Liver (tissue), 9 donors: ENCODE measurements around the gene GNG4. TPM values are rescaled to one million over a fixed set of nuclear protein-coding genes. Genes with fewer than 3 reads are reported as not detected.

Source experiments
- DNase-seq: peaks from one replicate; pipeline ENCODE4 v3.0.0-alpha.2; 2017; ENCODE audit warnings: low spot score
- H3K27ac ChIP-seq, 2 donors: one replicate each; pipeline ENCODE4 v1.7.0; 2013; ENCODE audit warnings: inconsistent platforms in 2 of 2, low read length in 2 of 2, control low read depth in 1 of 2, low read depth in 1 of 2, mild to moderate bottlenecking in 1 of 2
- H3K27me3 ChIP-seq, 4 donors: one replicate each; pipeline versions ENCODE4 v1.6.1 to v1.7.0; 2013; ENCODE audit warnings: low read length in 3 of 4, inconsistent platforms in 1 of 4, mild to moderate bottlenecking in 1 of 4, moderate library complexity in 1 of 4; ENCODE audit not compliant: control insufficient read depth in 4 of 4, insufficient read depth in 4 of 4
- H3K36me3 ChIP-seq, 4 donors: one replicate each; pipeline versions ENCODE4 v1.6.1 to v1.7.0; 2013; ENCODE audit warnings: low read length in 3 of 4, mild to moderate bottlenecking in 3 of 4, low read depth in 1 of 4, moderate library complexity in 1 of 4; ENCODE audit not compliant: control insufficient read depth in 4 of 4, insufficient read depth in 3 of 4
- H3K4me1 ChIP-seq, 4 donors: one replicate each; pipeline versions ENCODE4 v1.6.1 to v1.7.0; 2013; ENCODE audit warnings: low read length in 3 of 4, mild to moderate bottlenecking in 3 of 4, moderate library complexity in 1 of 4; ENCODE audit not compliant: control insufficient read depth in 4 of 4, insufficient read depth in 4 of 4
- H3K4me3 ChIP-seq, 3 donors: one replicate each; pipeline versions ENCODE4 v1.6.1 to v1.7.0; 2013; ENCODE audit warnings: low read length in 3 of 3, control low read depth in 1 of 3, low read depth in 1 of 3, mild to moderate bottlenecking in 1 of 3
- H3K9ac ChIP-seq, 2 donors: one replicate each; pipeline ENCODE4 v1.7.0; 2013; ENCODE audit warnings: low read length in 2 of 2, mild to moderate bottlenecking in 2 of 2, moderate library complexity in 2 of 2, control low read depth in 1 of 2, low read depth in 1 of 2
- H3K9me3 ChIP-seq, 4 donors: one replicate each; pipeline versions ENCODE4 v1.6.1 to v1.7.0; 2013; ENCODE audit warnings: low read length in 3 of 4; ENCODE audit not compliant: control insufficient read depth in 4 of 4
- EGR1 ChIP-seq, 2 donors: IDR thresholded peaks; 2 replicates each; pipeline ENCODE4 v1.6.1; 2016 to 2018; ENCODE audit warnings: antibody characterized with exemption in 2 of 2, low read depth in 2 of 2
- FOXA1 ChIP-seq: IDR thresholded peaks from 2 replicates; pipeline ENCODE4 v1.6.1; 2016; ENCODE audit warnings: antibody characterized with exemption
- FOXA2 ChIP-seq: IDR thresholded peaks from 2 replicates; pipeline ENCODE4 v1.6.1; 2016; ENCODE audit warnings: antibody characterized with exemption
- GABPA ChIP-seq, 2 donors: IDR thresholded peaks in 1 of 2; conservative IDR thresholded peaks in 1 of 2; 2 replicates each; pipeline ENCODE4 v1.6.1; 2016; ENCODE audit warnings: antibody characterized with exemption in 2 of 2, mild to moderate bottlenecking in 1 of 2, moderate library complexity in 1 of 2
- HNF4A ChIP-seq, 2 donors: conservative IDR thresholded peaks; 2 replicates each; pipeline ENCODE4 v1.6.1; 2016; ENCODE audit warnings: antibody characterized with exemption in 2 of 2, mild to moderate bottlenecking in 2 of 2
- HNF4G ChIP-seq: IDR thresholded peaks from 2 replicates; pipeline ENCODE4 v1.6.1; 2016; ENCODE audit warnings: antibody characterized with exemption
- JUND ChIP-seq, 2 donors: IDR thresholded peaks; 2 replicates each; pipeline ENCODE4 v1.6.1; 2016; ENCODE audit warnings: antibody characterized with exemption in 2 of 2
- NR2F2 ChIP-seq: IDR thresholded peaks from 2 replicates; pipeline ENCODE4 v1.6.1; 2016; ENCODE audit warnings: antibody characterized with exemption
- RAD21 ChIP-seq, 2 donors: IDR thresholded peaks; 2 replicates each; pipeline ENCODE4 v1.6.1; 2016; ENCODE audit warnings: antibody characterized with exemption in 2 of 2, mild to moderate bottlenecking in 2 of 2
- RXRA ChIP-seq, 2 donors: IDR thresholded peaks; 2 replicates each; pipeline ENCODE4 v1.6.1; 2017 to 2018; ENCODE audit warnings: antibody characterized with exemption in 2 of 2, mild to moderate bottlenecking in 1 of 2
- SP1 ChIP-seq: IDR thresholded peaks from 2 replicates; pipeline ENCODE4 v1.6.1; 2018; ENCODE audit warnings: antibody characterized with exemption, mild to moderate bottlenecking
- TAF1 ChIP-seq: conservative IDR thresholded peaks from 2 replicates; pipeline ENCODE4 v1.6.1; 2016; ENCODE audit warnings: antibody characterized with exemption, mild to moderate bottlenecking
- YY1 ChIP-seq: IDR thresholded peaks from 2 replicates; pipeline ENCODE4 v1.6.1; 2016; ENCODE audit warnings: antibody characterized with exemption, mild to moderate bottlenecking
- WGBS: extraction: QIAGEN DNeasy Blood & Tissue Kit; methylation state at CpG from one replicate; pipeline ENCODE4 v1.1.7; 2013; 5-methylcytosine and 5-hydroxymethylcytosine counted together
- polyA plus RNA-seq, 2 donors: library from polyadenylated mRNA; stranded (reverse) in 1 of 2; unstranded in 1 of 2; fragments of 200-250 nt in 1 of 2; fragments of >200 nt in 1 of 2; fragmentation: Nextera tagmentation in 1 of 2; extraction: Ambion mirVana in 1 of 2; gene quantifications; one replicate each; pipeline versions ENCODE4 v1.2.1 to v1.2.3, GENCODE V29; 2013 to 2015
- total RNA-seq, 2 donors: library from RNA; depleted of rRNA; stranded (reverse); fragments of >200 nt; gene quantifications; one replicate each; pipeline ENCODE4 v1.2.3, GENCODE V29; 2014
- TF ChIP-seq, protein P1 (sequence below): IDR thresholded peaks from 2 replicates; pipeline ENCODE4 v1.6.1; 2016; ENCODE audit warnings: antibody characterized with exemption, mild to moderate bottlenecking
- TF ChIP-seq, protein P2 (sequence below): IDR thresholded peaks from 2 replicates; pipeline ENCODE4 v1.6.1; 2016; ENCODE audit warnings: antibody characterized with exemption
- TF ChIP-seq, protein P3 (sequence below): IDR thresholded peaks from 2 replicates; pipeline ENCODE4 v1.6.1; 2016; ENCODE audit warnings: antibody characterized with exemption
- TF ChIP-seq, protein P4 (sequence below): fragments of 150-350 bp; IDR thresholded peaks from 2 replicates; pipeline ENCODE4 v1.5.1; 2017; ENCODE audit warnings: improper control_type of control experiment, low read depth, low read length; ENCODE audit not compliant: missing input control
- TF ChIP-seq, protein P5 (sequence below): IDR thresholded peaks from 2 replicates; pipeline ENCODE4 v1.6.1; 2016; ENCODE audit warnings: antibody characterized with exemption
- donor health status: healthy.
- donor health status: healthy.
- donor health status: healthy.
- donor health status: healthy.
- donor health status: healthy.

The GNG4 gene
- total and polyA plus RNA-seq, 4 donors = 0.65 TPM; not detected in 3

DNA sequence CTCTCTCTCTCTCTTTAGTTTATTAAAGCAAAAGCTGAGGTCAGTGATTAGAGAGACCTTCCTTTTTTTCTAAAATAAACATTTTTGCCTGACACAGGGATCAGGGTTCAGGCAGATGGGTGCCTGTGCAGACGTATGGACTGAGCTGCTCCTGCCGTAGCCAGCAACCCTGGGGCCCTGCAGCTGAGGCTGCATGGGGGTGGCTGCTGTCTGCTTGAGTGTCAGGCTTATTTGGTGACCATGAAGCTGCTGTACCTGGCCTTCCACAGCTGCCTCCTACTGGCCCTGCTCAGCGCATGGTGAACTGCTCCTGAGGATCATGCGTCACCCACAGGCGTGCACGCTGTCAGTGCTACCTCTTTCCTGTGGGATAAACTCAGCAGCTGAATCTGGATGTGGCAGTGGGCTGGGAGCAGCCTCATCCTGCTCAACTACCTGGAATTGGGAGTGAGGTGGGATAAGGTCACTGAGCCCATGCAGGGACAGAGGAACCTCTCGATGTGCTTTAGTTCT is 35.1 kb downstream of the GNG4 start:
- Histone ChIP-seq H3K27me3 (no peaks in the 10 kb centered on the region), H3K9ac (no peak overlapping the region), H3K36me3 (no peaks in the 10 kb centered on the region), H3K27ac (no peak overlapping the region), H3K9me3 (no peaks in the 10 kb centered on the region), H3K4me1 (no peaks in the 10 kb centered on the region), H3K4me3 (no peak overlapping the region)
- TF ChIP-seq RXRA (IDR thresholded peaks at IDR 0.05) (no peak), NR2F2 (no peak), GABPA (IDR thresholded peaks at IDR 0.05 in 1 of 2, conservative IDR thresholded peaks at IDR 0.05 in 1 of 2) (no peak), SP1 (no peak), EGR1 (IDR thresholded peaks at IDR 0.05; ENCODE audit: low read depth in 2 of 2) (no peak), JUND (IDR thresholded peaks at IDR 0.05) (no peak), RAD21 (IDR thresholded peaks at IDR 0.05) (no peak), FOXA1 (no peak), FOXA2 (no peak), HNF4A (conservative IDR thresholded peaks at IDR 0.05) (no peak), YY1 (no peak), HNF4G (no peak), TAF1 (no peak)
- TF ChIP-seq, protein P1, sequence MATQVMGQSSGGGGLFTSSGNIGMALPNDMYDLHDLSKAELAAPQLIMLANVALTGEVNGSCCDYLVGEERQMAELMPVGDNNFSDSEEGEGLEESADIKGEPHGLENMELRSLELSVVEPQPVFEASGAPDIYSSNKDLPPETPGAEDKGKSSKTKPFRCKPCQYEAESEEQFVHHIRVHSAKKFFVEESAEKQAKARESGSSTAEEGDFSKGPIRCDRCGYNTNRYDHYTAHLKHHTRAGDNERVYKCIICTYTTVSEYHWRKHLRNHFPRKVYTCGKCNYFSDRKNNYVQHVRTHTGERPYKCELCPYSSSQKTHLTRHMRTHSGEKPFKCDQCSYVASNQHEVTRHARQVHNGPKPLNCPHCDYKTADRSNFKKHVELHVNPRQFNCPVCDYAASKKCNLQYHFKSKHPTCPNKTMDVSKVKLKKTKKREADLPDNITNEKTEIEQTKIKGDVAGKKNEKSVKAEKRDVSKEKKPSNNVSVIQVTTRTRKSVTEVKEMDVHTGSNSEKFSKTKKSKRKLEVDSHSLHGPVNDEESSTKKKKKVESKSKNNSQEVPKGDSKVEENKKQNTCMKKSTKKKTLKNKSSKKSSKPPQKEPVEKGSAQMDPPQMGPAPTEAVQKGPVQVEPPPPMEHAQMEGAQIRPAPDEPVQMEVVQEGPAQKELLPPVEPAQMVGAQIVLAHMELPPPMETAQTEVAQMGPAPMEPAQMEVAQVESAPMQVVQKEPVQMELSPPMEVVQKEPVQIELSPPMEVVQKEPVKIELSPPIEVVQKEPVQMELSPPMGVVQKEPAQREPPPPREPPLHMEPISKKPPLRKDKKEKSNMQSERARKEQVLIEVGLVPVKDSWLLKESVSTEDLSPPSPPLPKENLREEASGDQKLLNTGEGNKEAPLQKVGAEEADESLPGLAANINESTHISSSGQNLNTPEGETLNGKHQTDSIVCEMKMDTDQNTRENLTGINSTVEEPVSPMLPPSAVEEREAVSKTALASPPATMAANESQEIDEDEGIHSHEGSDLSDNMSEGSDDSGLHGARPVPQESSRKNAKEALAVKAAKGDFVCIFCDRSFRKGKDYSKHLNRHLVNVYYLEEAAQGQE = no peak
- TF ChIP-seq, protein P2, sequence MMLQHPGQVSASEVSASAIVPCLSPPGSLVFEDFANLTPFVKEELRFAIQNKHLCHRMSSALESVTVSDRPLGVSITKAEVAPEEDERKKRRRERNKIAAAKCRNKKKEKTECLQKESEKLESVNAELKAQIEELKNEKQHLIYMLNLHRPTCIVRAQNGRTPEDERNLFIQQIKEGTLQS = no peak
- TF ChIP-seq, protein P3, sequence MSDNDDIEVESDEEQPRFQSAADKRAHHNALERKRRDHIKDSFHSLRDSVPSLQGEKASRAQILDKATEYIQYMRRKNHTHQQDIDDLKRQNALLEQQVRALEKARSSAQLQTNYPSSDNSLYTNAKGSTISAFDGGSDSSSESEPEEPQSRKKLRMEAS = no peak
- TF ChIP-seq, protein P4, sequence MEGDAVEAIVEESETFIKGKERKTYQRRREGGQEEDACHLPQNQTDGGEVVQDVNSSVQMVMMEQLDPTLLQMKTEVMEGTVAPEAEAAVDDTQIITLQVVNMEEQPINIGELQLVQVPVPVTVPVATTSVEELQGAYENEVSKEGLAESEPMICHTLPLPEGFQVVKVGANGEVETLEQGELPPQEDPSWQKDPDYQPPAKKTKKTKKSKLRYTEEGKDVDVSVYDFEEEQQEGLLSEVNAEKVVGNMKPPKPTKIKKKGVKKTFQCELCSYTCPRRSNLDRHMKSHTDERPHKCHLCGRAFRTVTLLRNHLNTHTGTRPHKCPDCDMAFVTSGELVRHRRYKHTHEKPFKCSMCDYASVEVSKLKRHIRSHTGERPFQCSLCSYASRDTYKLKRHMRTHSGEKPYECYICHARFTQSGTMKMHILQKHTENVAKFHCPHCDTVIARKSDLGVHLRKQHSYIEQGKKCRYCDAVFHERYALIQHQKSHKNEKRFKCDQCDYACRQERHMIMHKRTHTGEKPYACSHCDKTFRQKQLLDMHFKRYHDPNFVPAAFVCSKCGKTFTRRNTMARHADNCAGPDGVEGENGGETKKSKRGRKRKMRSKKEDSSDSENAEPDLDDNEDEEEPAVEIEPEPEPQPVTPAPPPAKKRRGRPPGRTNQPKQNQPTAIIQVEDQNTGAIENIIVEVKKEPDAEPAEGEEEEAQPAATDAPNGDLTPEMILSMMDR = no peak
- TF ChIP-seq, protein P5, sequence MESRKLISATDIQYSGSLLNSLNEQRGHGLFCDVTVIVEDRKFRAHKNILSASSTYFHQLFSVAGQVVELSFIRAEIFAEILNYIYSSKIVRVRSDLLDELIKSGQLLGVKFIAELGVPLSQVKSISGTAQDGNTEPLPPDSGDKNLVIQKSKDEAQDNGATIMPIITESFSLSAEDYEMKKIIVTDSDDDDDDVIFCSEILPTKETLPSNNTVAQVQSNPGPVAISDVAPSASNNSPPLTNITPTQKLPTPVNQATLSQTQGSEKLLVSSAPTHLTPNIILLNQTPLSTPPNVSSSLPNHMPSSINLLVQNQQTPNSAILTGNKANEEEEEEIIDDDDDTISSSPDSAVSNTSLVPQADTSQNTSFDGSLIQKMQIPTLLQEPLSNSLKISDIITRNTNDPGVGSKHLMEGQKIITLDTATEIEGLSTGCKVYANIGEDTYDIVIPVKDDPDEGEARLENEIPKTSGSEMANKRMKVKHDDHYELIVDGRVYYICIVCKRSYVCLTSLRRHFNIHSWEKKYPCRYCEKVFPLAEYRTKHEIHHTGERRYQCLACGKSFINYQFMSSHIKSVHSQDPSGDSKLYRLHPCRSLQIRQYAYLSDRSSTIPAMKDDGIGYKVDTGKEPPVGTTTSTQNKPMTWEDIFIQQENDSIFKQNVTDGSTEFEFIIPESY = no peak
- DNase-seq = no peak
- WGBS = 81% methylated on average over 7 of the region's 7 CpGs
